Hepatocyte (in vitro differentiated cells): Measurements from ENCODE around the gene BACH1. TPM values are rescaled to one million over a fixed set of nuclear protein-coding genes. Genes with fewer than 3 reads are reported as not detected.

Experiments used
- DNase-seq: peaks from one replicate; pipeline ENCODE4 v3.0.0-alpha.2; 2016; ENCODE audit warnings: low spot score
- H2AFZ ChIP-seq: fragments of 200-600 bp; sonication (generic); 2 replicates; pipeline ENCODE4 v1.6.0; 2016; ENCODE audit warnings: antibody characterized with exemption, mild to moderate bottlenecking
- H3K27ac ChIP-seq: fragments of 200-600 bp; sonication (generic); 2 replicates; pipeline ENCODE4 v1.5.1; 2016; ENCODE audit warnings: mild to moderate bottlenecking
- H3K27me3 ChIP-seq: fragments of 200-600 bp; sonication (generic); 2 replicates; pipeline ENCODE4 v1.6.1; 2016
- H3K36me3 ChIP-seq: fragments of 200-600 bp; sonication (generic); replicated peaks from 2 replicates; pipeline ENCODE4 v1.5.1; 2016; ENCODE audit warnings: low read depth; ENCODE audit not compliant: insufficient read depth
- H3K4me1 ChIP-seq: fragments of 200-600 bp; sonication (generic); 2 replicates; pipeline ENCODE4 v1.5.1; 2016; ENCODE audit warnings: mild to moderate bottlenecking, moderate library complexity; ENCODE audit not compliant: insufficient read depth
- H3K4me2 ChIP-seq: fragments of 200-600 bp; sonication (generic); 2 replicates; pipeline ENCODE4 v1.6.0; 2016
- H3K4me3 ChIP-seq: fragments of 200-600 bp; sonication (generic); 2 replicates; pipeline ENCODE4 v1.5.1; 2016; ENCODE audit warnings: mild to moderate bottlenecking
- H3K79me2 ChIP-seq: fragments of 200-600 bp; sonication (generic); 2 replicates; pipeline ENCODE4 v1.6.0; 2017; ENCODE audit warnings: mild to moderate bottlenecking
- H3K9me2 ChIP-seq: fragments of 200-600 bp; sonication (generic); replicated peaks from 2 replicates; pipeline ENCODE4 v1.6.0; 2017; ENCODE audit warnings: mild to moderate bottlenecking; ENCODE audit not compliant: insufficient read depth
- H3K9me3 ChIP-seq: fragments of 200-600 bp; sonication (generic); 2 replicates; pipeline ENCODE4 v1.5.1; 2016; ENCODE audit warnings: low read depth, mild to moderate bottlenecking
- H4K20me1 ChIP-seq: fragments of 200-600 bp; sonication (generic); 2 replicates; pipeline ENCODE4 v1.6.0; 2016; ENCODE audit warnings: mild to moderate bottlenecking; ENCODE audit not compliant: insufficient read depth, poor library complexity, severe bottlenecking
- CTCF ChIP-seq: fragments of 200-600 bp; sonication (generic); IDR thresholded peaks from 2 replicates; pipeline ENCODE4 v1.5.1; 2016; ENCODE audit warnings: antibody characterized with exemption, mild to moderate bottlenecking; ENCODE audit not compliant: poor library complexity
- EZH2 ChIP-seq: fragments of 200-600 bp; sonication (generic); IDR thresholded peaks from 2 replicates; pipeline ENCODE4 v1.6.1; 2016; ENCODE audit warnings: antibody characterized with exemption, mild to moderate bottlenecking, borderline replicate concordance
- EZH2phosphoT487 ChIP-seq: fragments of 200-600 bp; sonication (generic); IDR thresholded peaks from one replicate; pipeline ENCODE4 v1.6.1; 2018; ENCODE audit warnings: antibody characterized with exemption, mild to moderate bottlenecking, low read depth, moderate library complexity; ENCODE audit not compliant: unreplicated experiment, severe bottlenecking
- WGBS: methylation state at CpG from one replicate; pipeline ENCODE4 v1.1.6; 2016; ENCODE audit warnings: low lambda C conversion rate; ENCODE audit errors: missing lambda C conversion rate; 5-methylcytosine and 5-hydroxymethylcytosine counted together
- polyA plus RNA-seq: library from polyadenylated mRNA; unstranded; fragments of >200 nt; fragmentation: Nextera tagmentation; extraction: Ambion mirVana; gene quantifications from 2 replicates; pipeline ENCODE4 v1.2.1, GENCODE V29; 2016
- total RNA-seq: library from RNA; depleted of rRNA; stranded (reverse); fragments of >200 nt; gene quantifications from 2 replicates; pipeline ENCODE4 v1.2.3, GENCODE V29; 2014

BACH1 gene
- total and polyA plus RNA-seq, 2 experiments from 2014 or later = 19.7 to 79.8 TPM

DNA sequence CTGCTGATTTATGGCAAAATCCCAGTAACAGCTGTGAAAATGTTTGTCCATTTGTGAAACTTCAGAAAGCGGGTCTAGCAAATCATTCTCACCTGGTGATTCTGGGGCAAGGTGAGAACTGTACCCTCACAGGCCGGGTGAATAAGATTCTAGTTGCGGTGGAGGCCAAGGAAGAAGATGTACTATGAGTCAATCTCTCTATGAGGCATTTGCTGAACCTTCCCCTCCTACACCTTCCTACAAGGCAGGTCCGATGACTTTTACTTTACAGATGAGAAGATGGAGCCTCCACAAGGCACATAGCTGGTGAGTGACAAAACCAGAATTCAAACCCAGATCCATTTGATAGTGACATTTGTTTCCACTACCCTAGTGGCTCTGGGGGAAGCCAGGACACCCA, 72.7 kb downstream of the BACH1 start:
- H3K4me3 ChIP-seq = no peak overlapping the region
- H3K27me3 ChIP-seq = no peaks in the 10 kb centered on the region
- TF ChIP-seq EZH2 = no peak
- no peak for TF ChIP-seq EZH2phosphoT487
- 93% methylated on average over 4 of the region's 4 CpGs for WGBS
- no peaks in the 10 kb centered on the region for H3K9me2 ChIP-seq
- H3K4me1 ChIP-seq = no peaks in the 10 kb centered on the region
- H3K36me3 ChIP-seq = no peaks in the 10 kb centered on the region
- no peak overlapping the region for H3K4me2 ChIP-seq
- H2AFZ ChIP-seq = no peak overlapping the region
- H3K9me3 ChIP-seq = no peaks in the 10 kb centered on the region
- H3K79me2 ChIP-seq = no peaks in the 10 kb centered on the region
- no peak for DNase-seq
- H4K20me1 ChIP-seq = no peaks in the 10 kb centered on the region
- H3K27ac ChIP-seq = no peak overlapping the region

GRCh38 chr21:29372063-29372802, 73.5 kb downstream of the BACH1 start:
- no peaks in the 10 kb centered on the region for H3K27me3 ChIP-seq
- no peaks in the 10 kb centered on the region for H3K9me2 ChIP-seq
- no peaks in the 10 kb centered on the region for H3K36me3 ChIP-seq
- 59% methylated on average over 11 of the region's 11 CpGs for WGBS
- H4K20me1 ChIP-seq = no peaks in the 10 kb centered on the region
- no peak overlapping the region for H2AFZ ChIP-seq
- no peaks in the 10 kb centered on the region for H3K9me3 ChIP-seq
- H3K4me1 ChIP-seq = no peaks in the 10 kb centered on the region
- H3K27ac ChIP-seq = no peak overlapping the region
- DNase-seq = peak; percentile 85
- TF ChIP-seq EZH2 (no peak), CTCF (peak; percentile 69)
- no peak overlapping the region for H3K4me3 ChIP-seq
- H3K79me2 ChIP-seq = no peaks in the 10 kb centered on the region
- H3K4me2 ChIP-seq = no peak overlapping the region

DNA sequence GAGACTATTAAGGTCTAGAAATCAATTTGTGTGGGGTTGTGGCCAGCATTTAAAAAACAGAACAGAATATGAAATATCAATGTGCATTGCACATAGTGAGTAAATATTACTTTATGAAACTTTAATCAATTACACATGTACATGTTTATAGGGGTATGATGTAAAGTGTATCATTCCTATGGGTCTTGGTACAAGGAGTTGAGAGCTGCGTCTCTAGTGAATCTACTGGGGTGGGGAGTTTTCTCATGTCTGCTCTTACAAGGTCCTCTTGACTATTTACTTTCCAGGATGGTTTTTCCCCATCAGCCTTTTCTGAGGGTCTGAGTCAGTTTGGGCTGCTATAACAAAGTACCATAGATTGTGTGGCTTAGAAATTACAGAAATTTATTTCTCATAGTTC, 75.8 kb downstream of the BACH1 start:
- no peaks in the 10 kb centered on the region for H3K27me3 ChIP-seq
- no peak overlapping the region for H3K27ac ChIP-seq
- no peaks in the 10 kb centered on the region for H4K20me1 ChIP-seq
- no peak overlapping the region for H3K4me2 ChIP-seq
- H3K9me2 ChIP-seq = no peaks in the 10 kb centered on the region
- 84% methylated on average over 1 of the region's 1 CpG for WGBS
- no peak for DNase-seq
- no peaks in the 10 kb centered on the region for H3K79me2 ChIP-seq
- no peaks in the 10 kb centered on the region for H3K36me3 ChIP-seq
- H3K4me1 ChIP-seq = no peaks in the 10 kb centered on the region
- H2AFZ ChIP-seq = no peak overlapping the region
- H3K9me3 ChIP-seq = no peaks in the 10 kb centered on the region
- H3K4me3 ChIP-seq = no peak overlapping the region
- TF ChIP-seq CTCF (no peak), EZH2 (no peak), EZH2phosphoT487 (no peak)

DNA sequence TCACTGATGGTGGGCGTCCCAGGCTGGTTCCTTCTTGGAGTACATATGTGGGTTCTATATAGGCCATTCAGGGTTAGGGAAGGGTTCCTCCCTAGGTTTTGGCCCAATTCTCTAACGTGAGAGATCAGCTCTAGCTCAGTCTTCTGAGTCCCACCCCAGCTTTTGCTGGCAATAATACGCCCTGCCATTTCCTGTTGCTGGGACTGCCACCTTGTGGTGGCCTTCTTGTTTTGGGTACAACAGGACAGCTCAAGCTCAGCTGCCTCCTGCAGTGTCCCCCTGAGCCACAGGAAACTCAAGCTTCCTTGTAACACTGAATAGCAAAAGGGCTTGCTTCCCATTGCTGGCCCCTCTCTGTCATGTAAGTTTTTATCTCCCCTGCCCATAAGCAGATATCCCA, 77.8 kb downstream of the BACH1 start:
- Histone ChIP-seq H3K4me1 (peaks cover 6% of the 10 kb centered on the region), H4K20me1 (no peaks in the 10 kb centered on the region), H3K27ac (no peak overlapping the region), H3K9me3 (no peaks in the 10 kb centered on the region), H3K9me2 (no peaks in the 10 kb centered on the region), H2AFZ (no peak overlapping the region), H3K4me2 (no peak overlapping the region), H3K36me3 (no peaks in the 10 kb centered on the region), H3K79me2 (no peaks in the 10 kb centered on the region), H3K27me3 (no peaks in the 10 kb centered on the region), H3K4me3 (no peak overlapping the region)
- TF ChIP-seq CTCF (peak; percentile 17), EZH2 (no peak)
- peak; percentile 14 for DNase-seq
- 75% methylated on average over 3 of the region's 3 CpGs for WGBS
